ENCODE data around the gene PCK1. TPM values are rescaled to one million over a fixed set of nuclear protein-coding genes. Genes with fewer than 3 reads are reported as not detected.
"Not testable (repeated sequence)": the region's sequence is repeated elsewhere in the genome, so short reads cannot be mapped to it uniquely, and the experiment has no call there.

The PCK1 gene
- total RNA-seq: 100 to 1,000 TPM; 214 to 328 TPM
- long read RNA-seq, full-length matches to known transcripts: 77 of 126 reads
- long read RNA-seq, partial matches to known transcripts: 25 of 126 reads
- long read RNA-seq, other reads (novel, unspliced or antisense): 24 of 126 reads

GRCh38 chr20:57560554-57561355 is at the start of gene PCK1:
Gene PCK1 (plus strand): TSS chr20:57561110. CDS start chr20:57561412, 302 bp downstream.
- peak; percentile 93 to 95 for DNase-seq
- intact Hi-C loops (cut with DNase I, micrococcal nuclease): no loop called here

GRCh38 chr20:57511709-57512108 is 49.2 kb upstream of the PCK1 start:
- intact Hi-C loops (cut with DNase I, micrococcal nuclease): loop anchor here in 1 of 2 donors (5.0 kb wide), 1 partner anchor 81 kb away; no protein-coding TSS in a partner anchor
- DNase-seq, ATAC-seq: not testable (repeated sequence)

More at GRCh38 chr20:57560554-57561355, at the start of gene PCK1:
- ATAC-seq: peak; percentile 70

- no peak for DNase-seq
- ATAC-seq: no peak
- intact Hi-C loops (cut with DNase I, micrococcal nuclease): loop anchor here in 1 of 2 donors (5.0 kb wide), 1 partner anchor 80 kb away; no protein-coding TSS in a partner anchor
Measured at GRCh38 chr20:57512432-57512831, 48.5 kb upstream of the PCK1 start.

- ATAC-seq: no peak
- intact Hi-C loops (cut with DNase I, micrococcal nuclease): loop anchor here in 1 of 2 donors (5.0 kb wide), 1 partner anchor 79 kb away; no protein-coding TSS in a partner anchor
- no peak for DNase-seq
Measured at GRCh38 chr20:57513199-57513598, 47.7 kb upstream of the PCK1 start.

- ATAC-seq (peak; percentile 79), DNase-seq (peak in 1 of 2 donors; percentile 77)
- intact Hi-C loops (cut with DNase I, micrococcal nuclease): loop anchor here in 1 of 2 donors (5.0 kb wide), 1 partner anchor 78 kb away; no protein-coding TSS in a partner anchor
Measured at GRCh38 chr20:57514273-57514751, 46.6 kb upstream of the PCK1 start.

GRCh38 chr20:57517904-57518303 is 43.0 kb upstream of the PCK1 start:
- ATAC-seq: no peak
- DNase-seq: no peak
- intact Hi-C loops (cut with DNase I, micrococcal nuclease): loop anchor here (5.0 kb wide), 2 partner anchors 74 to 689 kb away; no protein-coding TSS in a partner anchor

- no peak for DNase-seq
- intact Hi-C loops (cut with DNase I, micrococcal nuclease): no loop called here
- ATAC-seq: peak; percentile 78
Measured at GRCh38 chr20:57522380-57523140, 38.4 kb upstream of the PCK1 start.

- DNase-seq (no peak), ATAC-seq (no peak)
- intact Hi-C loops (cut with DNase I, micrococcal nuclease): no loop called here
Measured at GRCh38 chr20:57523782-57524181, 37.1 kb upstream of the PCK1 start.

- intact Hi-C loops (cut with DNase I, micrococcal nuclease): no loop called here
- ATAC-seq (no peak), DNase-seq (no peak)
Measured at GRCh38 chr20:57524511-57525176, 36.3 kb upstream of the PCK1 start, which contains the start of gene CTCFL. Gene CTCFL (minus strand): TSS chr20:57525140. CDS start chr20:57524205, 935 bp downstream.

- ATAC-seq (no peak), DNase-seq (no peak)
- intact Hi-C loops (cut with DNase I, micrococcal nuclease): no loop called here
Measured at GRCh38 chr20:57525328-57526086, 35.4 kb upstream of the PCK1 start.

GRCh38 chr20:57526087-57526884 is 34.6 kb upstream of the PCK1 start:
- intact Hi-C loops (cut with DNase I, micrococcal nuclease): no loop called here
- ATAC-seq (no peak), DNase-seq (peak in 1 of 2 donors; percentile 48)

- DNase-seq (no peak), ATAC-seq (no peak)
- intact Hi-C loops (cut with DNase I, micrococcal nuclease): no loop called here
Measured at GRCh38 chr20:57526885-57527460, 33.9 kb upstream of the PCK1 start.

GRCh38 chr20:57527728-57528127 is 33.2 kb upstream of the PCK1 start:
- DNase-seq (no peak), ATAC-seq (no peak)

GRCh38 chr20:57528148-57528547 is 32.8 kb upstream of the PCK1 start:
- no peak for ATAC-seq
- intact Hi-C loops (cut with DNase I, micrococcal nuclease): no loop called here
- no peak for DNase-seq

More at GRCh38 chr20:57527728-57528127, 33.2 kb upstream of the PCK1 start:
- intact Hi-C loops (cut with DNase I, micrococcal nuclease): no loop called here

GRCh38 chr20:57529160-57529585 is 31.7 kb upstream of the PCK1 start:
- no peak for ATAC-seq
- no peak for DNase-seq

GRCh38 chr20:57529810-57530209 is 31.1 kb upstream of the PCK1 start:
- intact Hi-C loops (cut with DNase I, micrococcal nuclease): no loop called here
- ATAC-seq (peak; percentile 2), DNase-seq (no peak)

More at GRCh38 chr20:57529160-57529585, 31.7 kb upstream of the PCK1 start:
- intact Hi-C loops (cut with DNase I, micrococcal nuclease): no loop called here

All from left colon (tissue), 2 donors.